Fibroblast of lung (primary cell): ENCODE results near the gene OSTM1. TPM values are rescaled to one million over a fixed set of nuclear protein-coding genes. Genes with fewer than 3 reads are reported as not detected.

Experiments used
- DNase-seq, 2 donors: peaks; one replicate each; pipeline versions ENCODE4 v3.0.0 to v3.0.0-alpha.2; 2010; ENCODE audit warnings: low read depth in 2 of 2
- H2AFZ ChIP-seq: 2 replicates; pipeline ENCODE4 v1.5.1; 2012; ENCODE audit warnings: low read length, control low read depth, inconsistent platforms
- H3K27ac ChIP-seq: 2 replicates; pipeline ENCODE4 v1.5.1; 2011; ENCODE audit warnings: low read length, control low read depth; ENCODE audit not compliant: insufficient read depth
- H3K27me3 ChIP-seq: 2 replicates; pipeline ENCODE4 v1.5.1; 2011; ENCODE audit warnings: mild to moderate bottlenecking, low read length; ENCODE audit not compliant: control insufficient read depth, insufficient read depth
- H3K36me3 ChIP-seq: 2 replicates; pipeline ENCODE4 v1.5.1; 2011; ENCODE audit warnings: low read length; ENCODE audit not compliant: control insufficient read depth, insufficient read depth
- H3K4me1 ChIP-seq: 2 replicates; pipeline ENCODE4 v1.5.1; 2011; ENCODE audit warnings: low read length; ENCODE audit not compliant: control insufficient read depth, insufficient read depth; ENCODE audit errors: extremely low read depth
- H3K4me2 ChIP-seq: 2 replicates; pipeline ENCODE4 v1.5.1; 2011; ENCODE audit warnings: low read length, control low read depth; ENCODE audit not compliant: insufficient read depth; ENCODE audit errors: extremely low read depth
- H3K4me3 ChIP-seq, 4 experiments: fragments of 200-600 bp in 1 of 4; sonication (generic) in 1 of 4; replicated peaks in 1 of 4; 2 replicates each; pipeline ENCODE4 v1.5.1; 2011 to 2016; ENCODE audit warnings: low read length in 4 of 4, low read depth in 3 of 4, mild to moderate bottlenecking in 3 of 4, control low read depth in 2 of 4, inconsistent platforms in 1 of 4, mixed read lengths in 1 of 4; ENCODE audit not compliant: insufficient read depth in 1 of 4; ENCODE audit errors: control extremely low read depth in 1 of 4
- H3K79me2 ChIP-seq: 2 replicates; pipeline ENCODE4 v1.5.1; 2012; ENCODE audit warnings: mild to moderate bottlenecking, low read length, inconsistent platforms; ENCODE audit not compliant: control insufficient read depth, insufficient read depth
- H3K9ac ChIP-seq: 2 replicates; pipeline ENCODE4 v1.5.1; 2011; ENCODE audit warnings: mild to moderate bottlenecking, low read length, control low read depth; ENCODE audit not compliant: insufficient read depth
- H3K9me3 ChIP-seq: 2 replicates; pipeline ENCODE4 v1.5.1; 2012; ENCODE audit warnings: low read depth, low read length; ENCODE audit not compliant: control insufficient read depth, insufficient read depth
- H4K20me1 ChIP-seq: 2 replicates; pipeline ENCODE4 v1.5.1; 2011; ENCODE audit warnings: low read length; ENCODE audit not compliant: control insufficient read depth, insufficient read depth; ENCODE audit errors: extremely low read depth
- EZH2 ChIP-seq: IDR thresholded peaks from 2 replicates; pipeline ENCODE4 v1.5.1; 2012; ENCODE audit warnings: low read length, control low read depth, mild to moderate bottlenecking; ENCODE audit errors: missing control alignments
- polyA plus RNA-seq, 2 donors: library from polyadenylated mRNA; depleted of rRNA in 1 of 2; stranded (reverse) in 1 of 2; unstranded in 1 of 2; fragments of >200 nt; gene quantifications; 2 replicates each; pipeline ENCODE4 v1.2.1, GENCODE V29; 2011 to 2012; ENCODE audit warnings: missing spikeins in 1 of 2
- total RNA-seq: library from RNA; depleted of rRNA; stranded (reverse); fragments of >200 nt; gene quantifications from 2 replicates; pipeline ENCODE4 v1.2.1, GENCODE V29; 2014
- TF ChIP-seq, protein P1 (sequence below), 2 donors: IDR thresholded peaks in 1 of 2; conservative IDR thresholded peaks in 1 of 2; 1 replicate in 1 of 2; 2 replicates in 1 of 2; pipeline ENCODE4 v1.5.1; 2011 to 2012; ENCODE audit warnings: low read length in 2 of 2, control low read depth in 1 of 2, inconsistent platforms in 1 of 2, low read depth in 1 of 2, mild to moderate bottlenecking in 1 of 2

Gene OSTM1
- total and polyA plus RNA-seq, 2 donors (not counting 1 experiment from before 2014, with no cell fraction given), result 31.9 to 37.0 TPM

- peak in 1 of 2 donors; percentile 19 for DNase-seq
- no peak overlapping the region for H3K9ac ChIP-seq
- no peak overlapping the region for H2AFZ ChIP-seq
- H3K36me3 ChIP-seq, result no peaks in the 10 kb centered on the region
- H3K4me1 ChIP-seq, result no peaks in the 10 kb centered on the region
- H3K4me3 ChIP-seq, result peak overlapping the region; percentile 33 to 52 (median 44)
- H3K9me3 ChIP-seq, result no peaks in the 10 kb centered on the region
- no peak overlapping the region for H3K27ac ChIP-seq
- H3K79me2 ChIP-seq, result no peaks in the 10 kb centered on the region
- no peaks in the 10 kb centered on the region for H4K20me1 ChIP-seq
- peak overlapping the region; percentile 86 for H3K4me2 ChIP-seq
- H3K27me3 ChIP-seq, result peaks cover 80% of the 10 kb centered on the region
- TF ChIP-seq, protein P1, sequence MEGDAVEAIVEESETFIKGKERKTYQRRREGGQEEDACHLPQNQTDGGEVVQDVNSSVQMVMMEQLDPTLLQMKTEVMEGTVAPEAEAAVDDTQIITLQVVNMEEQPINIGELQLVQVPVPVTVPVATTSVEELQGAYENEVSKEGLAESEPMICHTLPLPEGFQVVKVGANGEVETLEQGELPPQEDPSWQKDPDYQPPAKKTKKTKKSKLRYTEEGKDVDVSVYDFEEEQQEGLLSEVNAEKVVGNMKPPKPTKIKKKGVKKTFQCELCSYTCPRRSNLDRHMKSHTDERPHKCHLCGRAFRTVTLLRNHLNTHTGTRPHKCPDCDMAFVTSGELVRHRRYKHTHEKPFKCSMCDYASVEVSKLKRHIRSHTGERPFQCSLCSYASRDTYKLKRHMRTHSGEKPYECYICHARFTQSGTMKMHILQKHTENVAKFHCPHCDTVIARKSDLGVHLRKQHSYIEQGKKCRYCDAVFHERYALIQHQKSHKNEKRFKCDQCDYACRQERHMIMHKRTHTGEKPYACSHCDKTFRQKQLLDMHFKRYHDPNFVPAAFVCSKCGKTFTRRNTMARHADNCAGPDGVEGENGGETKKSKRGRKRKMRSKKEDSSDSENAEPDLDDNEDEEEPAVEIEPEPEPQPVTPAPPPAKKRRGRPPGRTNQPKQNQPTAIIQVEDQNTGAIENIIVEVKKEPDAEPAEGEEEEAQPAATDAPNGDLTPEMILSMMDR (conservative IDR thresholded peaks at IDR 0.05 in 1 of 2, IDR thresholded peaks at IDR 0.05 in 1 of 2; ENCODE audit: low read depth in 1 of 2, low read length in 2 of 2), result no peak
- TF ChIP-seq EZH2, result peak; percentile 88
These were observed 44.5 kb upstream of the OSTM1 start for GRCh38 chr6:108118810-108119768.

DNA sequence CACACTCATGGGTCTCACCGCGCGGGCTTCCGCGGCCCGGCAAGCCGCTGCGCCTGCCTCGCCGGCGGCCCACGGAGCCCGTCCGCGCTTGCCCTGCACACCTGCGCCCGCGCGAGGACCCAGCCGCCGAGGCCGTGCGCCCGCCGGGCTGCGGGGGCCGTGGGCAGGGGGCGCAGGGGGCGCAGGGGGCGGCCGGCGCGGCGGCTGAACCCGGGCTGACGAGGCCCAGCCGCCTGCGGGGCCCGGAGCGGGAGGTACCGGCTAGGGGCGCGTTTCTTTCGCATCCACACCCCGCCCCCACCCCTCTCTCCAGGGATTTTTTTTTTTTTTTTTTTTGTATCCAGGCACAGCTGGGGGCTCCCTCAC lies 43.8 kb upstream of the OSTM1 start:
- Histone ChIP-seq H3K27ac (no peak overlapping the region), H3K4me3 (peak overlapping the region in 3 of 4 experiments; percentile 33 to 66 (median 66)), H3K79me2 (no peaks in the 10 kb centered on the region), H3K36me3 (no peaks in the 10 kb centered on the region), H2AFZ (no peak overlapping the region), H3K4me2 (peak overlapping the region; percentile 86), H3K27me3 (peaks cover 75% of the 10 kb centered on the region), H3K4me1 (no peaks in the 10 kb centered on the region), H3K9ac (no peak overlapping the region), H3K9me3 (no peaks in the 10 kb centered on the region), H4K20me1 (no peaks in the 10 kb centered on the region)
- DNase-seq, result no peak
- TF ChIP-seq, protein P1 (conservative IDR thresholded peaks at IDR 0.05 in 1 of 2, IDR thresholded peaks at IDR 0.05 in 1 of 2; ENCODE audit: low read depth in 1 of 2, low read length in 2 of 2), result no peak
- TF ChIP-seq EZH2, result no peak

DNA sequence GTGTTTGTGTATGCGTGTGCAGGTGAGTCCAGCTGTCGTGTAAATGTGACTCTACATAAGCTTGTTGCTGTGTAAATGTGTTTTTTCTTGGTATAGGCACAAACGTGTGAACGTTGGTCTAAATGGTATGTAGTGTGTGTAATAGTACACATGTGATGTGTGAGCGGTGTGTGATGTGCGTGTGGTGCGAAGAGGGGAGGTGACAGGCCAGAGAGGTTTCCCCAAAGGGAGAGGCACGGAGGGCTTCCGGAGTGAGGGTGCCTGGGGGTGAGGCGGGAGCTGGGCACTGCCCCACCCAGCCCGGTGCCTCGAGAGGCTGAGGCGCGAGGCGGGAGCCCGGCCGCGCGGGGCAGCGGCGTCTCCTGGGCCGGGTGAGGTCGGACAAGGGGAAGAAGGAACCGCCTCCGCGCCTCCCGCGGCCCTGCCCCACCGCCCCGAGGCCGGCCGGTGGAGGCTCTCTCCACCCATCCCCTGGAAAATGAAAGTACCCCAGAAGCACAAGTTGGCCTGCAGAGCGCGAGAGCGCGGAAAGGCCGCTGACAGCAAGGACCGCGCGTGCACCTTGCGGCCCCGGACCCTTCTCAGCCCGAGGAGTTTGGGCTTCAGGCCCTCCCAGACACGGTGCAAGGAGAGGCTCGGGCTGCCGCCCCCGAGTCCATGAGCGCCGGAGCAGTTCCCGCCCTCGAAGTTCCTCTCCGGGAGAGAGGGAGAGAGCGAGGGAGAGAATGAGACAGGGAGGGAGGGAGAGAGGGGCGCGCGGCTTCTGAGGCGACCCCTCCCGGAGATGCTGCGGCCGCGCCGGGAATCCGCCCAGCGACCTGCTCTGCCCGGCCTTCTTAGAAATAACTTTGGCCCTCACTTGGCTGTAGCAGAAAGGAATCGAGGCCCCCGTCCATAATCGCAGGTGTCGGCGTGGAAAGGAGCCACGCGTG lies 43.2 kb upstream of the OSTM1 start:
- no peaks in the 10 kb centered on the region for H3K36me3 ChIP-seq
- H3K4me1 ChIP-seq, result no peaks in the 10 kb centered on the region
- peak; percentile 73 for TF ChIP-seq EZH2
- TF ChIP-seq, protein P1 (conservative IDR thresholded peaks at IDR 0.05 in 1 of 2, IDR thresholded peaks at IDR 0.05 in 1 of 2; ENCODE audit: low read depth in 1 of 2, low read length in 2 of 2), result no peak
- DNase-seq, result peak; percentile 18 to 28
- H3K4me3 ChIP-seq, result peak overlapping the region; percentile 58 to 66 (median 64)
- no peak overlapping the region for H3K9ac ChIP-seq
- H4K20me1 ChIP-seq, result no peaks in the 10 kb centered on the region
- H2AFZ ChIP-seq, result peak overlapping the region; percentile 54
- H3K4me2 ChIP-seq, result peak overlapping the region; percentile 69
- no peak overlapping the region for H3K27ac ChIP-seq
- H3K27me3 ChIP-seq, result peaks cover 74% of the 10 kb centered on the region
- H3K79me2 ChIP-seq, result no peaks in the 10 kb centered on the region
- H3K9me3 ChIP-seq, result no peaks in the 10 kb centered on the region
